Left kidney (tissue), 8 donors: Measurements from ENCODE around the gene PDCD7. TPM values are rescaled to one million over a fixed set of nuclear protein-coding genes. Genes with fewer than 3 reads are reported as not detected.
"Not testable (repeated sequence)": the region's sequence is repeated elsewhere in the genome, so short reads cannot be mapped to it uniquely, and the experiment has no call there.

Source experiments
- DNase-seq: peaks from one replicate; pipeline ENCODE4 v3.0.0-alpha.2; 2013
- long read RNA-seq, 8 donors: transcript quantifications; one replicate each; lab custom pipeline, GENCODE V29; 2026
- polyA plus RNA-seq: library from polyadenylated mRNA; unstranded; fragments of 120-200 nt; gene quantifications from one replicate; pipeline ENCODE4 v1.2.1, GENCODE V29; 2013; ENCODE audit not compliant: insufficient read length

PDCD7 gene, protein sequence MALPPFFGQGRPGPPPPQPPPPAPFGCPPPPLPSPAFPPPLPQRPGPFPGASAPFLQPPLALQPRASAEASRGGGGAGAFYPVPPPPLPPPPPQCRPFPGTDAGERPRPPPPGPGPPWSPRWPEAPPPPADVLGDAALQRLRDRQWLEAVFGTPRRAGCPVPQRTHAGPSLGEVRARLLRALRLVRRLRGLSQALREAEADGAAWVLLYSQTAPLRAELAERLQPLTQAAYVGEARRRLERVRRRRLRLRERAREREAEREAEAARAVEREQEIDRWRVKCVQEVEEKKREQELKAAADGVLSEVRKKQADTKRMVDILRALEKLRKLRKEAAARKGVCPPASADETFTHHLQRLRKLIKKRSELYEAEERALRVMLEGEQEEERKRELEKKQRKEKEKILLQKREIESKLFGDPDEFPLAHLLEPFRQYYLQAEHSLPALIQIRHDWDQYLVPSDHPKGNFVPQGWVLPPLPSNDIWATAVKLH
- 36.1 TPM for polyA plus RNA-seq
- long read RNA-seq, donor 1, transcript PDCD7-201 (5 exons, 2,851 nt) = major isoform, 10 of 20 reads
- long read RNA-seq, donor 1, partial matches to known transcripts = 10 of 20 reads
- long read RNA-seq, donor 1, other reads (novel, unspliced or antisense) = 0 of 20 reads
- long read RNA-seq, donor 2, transcript PDCD7-201 (5 exons, 2,851 nt) = major isoform, 5 of 18 reads
- long read RNA-seq, donor 2, partial matches to known transcripts = 13 of 18 reads
- long read RNA-seq, donor 2, other reads (novel, unspliced or antisense) = 0 of 18 reads
- long read RNA-seq, donor 3, partial matches to known transcripts = 7 of 11 reads
- long read RNA-seq, donor 3, other reads (novel, unspliced or antisense) = 0 of 11 reads
- long read RNA-seq, donor 4 = 0 reads
- long read RNA-seq, donor 5, transcript PDCD7-201 (5 exons, 2,851 nt) = major isoform, 18 of 27 reads
- long read RNA-seq, donor 5, partial matches to known transcripts = 8 of 27 reads
- long read RNA-seq, donor 5, other reads (novel, unspliced or antisense) = 0 of 27 reads
- long read RNA-seq, donor 6, transcript PDCD7-201 (5 exons, 2,851 nt) = major isoform, 5 of 24 reads
- long read RNA-seq, donor 6, partial matches to known transcripts = 19 of 24 reads
- long read RNA-seq, donor 6, other reads (novel, unspliced or antisense) = 0 of 24 reads
- long read RNA-seq, donor 7, transcript PDCD7-201 (5 exons, 2,851 nt) = major isoform, 12 of 30 reads
- long read RNA-seq, donor 7, partial matches to known transcripts = 17 of 30 reads
- long read RNA-seq, donor 7, other reads (novel, unspliced or antisense) = 0 of 30 reads
- long read RNA-seq, donor 8, partial matches to known transcripts = 6 of 6 reads
- long read RNA-seq, donor 8, other reads (novel, unspliced or antisense) = 0 of 6 reads

DNA sequence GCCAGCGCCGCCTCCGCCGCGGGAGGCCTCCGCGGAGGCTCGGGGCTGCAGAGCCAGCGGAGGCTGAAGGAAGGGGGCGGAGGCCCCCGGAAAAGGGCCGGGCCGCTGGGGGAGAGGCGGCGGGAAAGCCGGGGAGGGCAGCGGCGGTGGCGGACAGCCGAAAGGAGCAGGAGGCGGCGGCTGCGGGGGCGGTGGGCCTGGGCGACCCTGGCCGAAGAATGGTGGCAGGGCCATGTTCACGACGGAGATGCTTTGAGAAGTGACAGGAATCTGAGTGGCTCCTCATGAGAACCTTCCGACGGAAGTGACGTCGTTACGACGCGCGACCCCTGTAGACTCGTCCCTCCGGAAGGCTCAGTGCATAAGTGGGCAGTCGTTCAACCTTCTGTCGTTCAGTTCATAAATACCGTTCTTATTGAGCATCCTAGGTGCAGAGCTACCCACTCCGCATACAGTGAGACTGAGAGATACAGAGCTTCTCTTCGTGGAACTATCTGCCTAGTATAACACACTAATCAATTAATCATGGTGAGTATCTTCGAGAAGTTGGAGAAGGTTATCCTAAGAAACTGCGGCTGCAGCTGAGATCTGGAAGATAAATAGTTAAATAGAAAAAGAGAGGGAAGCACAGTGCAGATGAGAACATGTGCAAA lies at the start of gene PDCD7:
TSS of gene PDCD7 (minus strand) at position 261 of the 653 bp plus-strand sequence. CDS start at position 234, 27 bp downstream.
- peak; percentile 95 for DNase-seq

DNA sequence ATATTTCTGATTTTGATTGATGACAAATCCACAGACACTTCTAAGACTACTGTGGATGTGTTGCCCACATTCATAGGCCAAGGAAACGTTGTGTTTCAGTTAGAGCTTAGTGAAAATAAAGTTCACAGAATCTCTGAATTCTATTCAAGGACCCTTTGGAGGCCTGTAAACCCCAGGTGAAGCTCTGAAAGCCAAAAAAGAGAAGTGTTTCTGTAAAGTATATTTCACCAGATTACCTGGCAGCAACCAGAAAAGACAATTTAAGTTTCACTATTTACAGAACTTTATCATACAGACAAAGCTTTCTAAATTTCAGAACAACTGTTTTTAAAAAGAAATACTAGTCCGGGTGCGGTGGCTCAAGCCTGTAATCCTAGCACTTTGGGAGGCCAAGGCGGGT lies 48.9 kb upstream of the PDCD7 start:
- no peak for DNase-seq

GRCh38 chr15:65181582-65182353 lies 48.2 kb upstream of the PDCD7 start:
- DNase-seq = not testable (repeated sequence)

- no peak for DNase-seq
Observed at GRCh38 chr15:65180167-65180566, 46.6 kb upstream of the PDCD7 start.

GRCh38 chr15:65177901-65178300 lies 44.3 kb upstream of the PDCD7 start:
- no peak for DNase-seq

GRCh38 chr15:65176056-65176455 lies 42.4 kb upstream of the PDCD7 start:
- no peak for DNase-seq

DNA sequence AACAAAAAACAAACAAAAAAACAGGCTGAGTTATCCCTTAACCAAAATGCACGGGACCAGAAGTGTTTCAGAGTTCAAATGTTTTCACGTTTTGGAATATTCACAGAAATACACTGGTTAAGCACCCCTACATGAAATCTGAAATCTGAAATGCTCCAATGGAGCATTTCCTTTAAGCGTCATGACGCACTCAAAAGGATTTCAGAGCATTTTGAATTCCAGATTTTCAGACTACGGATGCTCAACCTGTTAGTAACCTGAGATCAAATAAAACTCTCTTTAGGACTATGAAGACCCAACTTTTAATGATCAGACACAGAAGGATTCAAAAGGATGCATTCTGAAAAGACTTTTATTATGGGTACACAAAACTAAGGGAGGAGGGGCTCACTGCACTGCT lies 41.9 kb upstream of the PDCD7 start:
- no peak for DNase-seq

GRCh38 chr15:65174509-65174908 lies 40.9 kb upstream of the PDCD7 start:
- DNase-seq = no peak

GRCh38 chr15:65172531-65172930 lies 38.9 kb upstream of the PDCD7 start:
- DNase-seq = no peak

GRCh38 chr15:65171428-65171827 lies 37.8 kb upstream of the PDCD7 start:
- DNase-seq = no peak

DNA sequence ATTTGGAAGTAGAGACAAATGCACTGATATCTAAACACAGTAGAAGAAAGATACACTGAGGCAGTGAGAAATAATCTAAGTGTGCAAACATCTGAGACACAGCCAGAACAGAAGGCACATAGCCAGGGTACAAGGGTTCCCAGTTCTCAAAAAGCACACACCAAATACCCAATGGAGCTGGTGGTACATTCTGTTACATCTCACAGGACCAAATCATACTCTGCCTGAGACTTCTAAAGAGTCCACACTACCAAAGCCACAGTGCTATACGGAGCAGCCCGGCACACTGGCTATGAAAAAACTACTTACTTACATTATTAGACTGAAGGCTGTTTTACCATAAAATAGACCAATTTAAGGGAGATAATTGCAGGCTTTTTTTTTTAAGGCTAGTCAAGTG lies 32.3 kb upstream of the PDCD7 start:
- no peak for DNase-seq

- DNase-seq = no peak
Observed at GRCh38 chr15:65164139-65164538, 30.5 kb upstream of the PDCD7 start.

DNA sequence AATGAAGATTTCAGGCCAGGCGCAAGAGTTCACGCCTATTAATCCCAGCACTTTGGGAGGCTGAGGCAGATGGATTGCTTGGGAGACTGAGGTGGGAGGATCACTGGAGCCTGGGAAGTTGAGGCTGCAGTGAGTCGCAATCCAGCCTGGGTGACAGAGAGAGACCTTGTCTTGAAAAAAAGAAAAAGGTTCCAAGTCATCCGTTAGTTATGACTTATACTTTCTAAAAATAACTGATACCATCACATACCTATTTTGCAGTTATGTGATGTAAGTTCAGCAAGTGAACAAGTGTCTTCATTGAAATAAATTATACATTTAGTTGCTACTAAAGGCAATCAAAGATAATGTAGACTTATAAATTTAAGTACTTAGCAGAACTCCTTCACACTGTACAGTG lies 29.4 kb upstream of the PDCD7 start:
- no peak for DNase-seq

GRCh38 chr15:65156692-65157091 lies 23.1 kb upstream of the PDCD7 start:
- no peak for DNase-seq

DNA sequence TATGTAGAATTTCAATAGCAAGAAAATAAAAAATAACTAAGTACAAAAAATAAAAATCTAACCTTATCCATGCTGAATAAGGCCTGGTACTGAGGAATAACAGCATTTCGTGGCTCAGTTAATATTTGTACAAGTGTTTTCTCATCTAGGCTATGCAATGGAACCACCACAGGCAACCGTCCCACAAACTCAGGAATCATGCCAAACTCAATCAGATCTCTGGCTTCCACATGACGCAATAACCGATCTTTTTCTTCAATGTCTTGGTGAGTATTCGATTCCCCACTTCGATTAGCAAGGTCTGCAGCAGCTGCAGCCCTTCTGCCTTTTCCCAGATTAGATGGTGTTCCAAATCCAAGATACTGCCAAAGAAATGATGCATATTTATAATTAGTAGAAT lies 21.1 kb upstream of the PDCD7 start:
- DNase-seq = no peak

DNA sequence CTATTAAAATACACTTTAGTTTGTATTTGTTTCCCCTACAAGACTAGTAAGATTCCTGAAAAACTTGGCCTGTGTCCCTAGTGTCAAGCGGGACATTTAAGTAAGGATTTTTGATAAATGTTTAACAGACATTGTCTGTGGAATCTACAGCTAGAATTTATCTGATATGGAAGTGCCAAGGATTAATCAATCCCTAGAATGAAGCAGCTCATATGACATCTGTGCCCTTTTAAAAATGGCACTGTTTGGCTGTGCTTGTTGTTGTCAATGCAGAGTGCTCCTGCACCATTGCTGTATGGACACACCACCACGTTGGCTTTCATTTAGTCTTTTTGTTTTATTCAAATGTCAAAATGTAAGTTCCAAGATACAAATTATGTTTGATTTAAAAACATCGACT lies 14.3 kb upstream of the PDCD7 start:
- DNase-seq = no peak

DNA sequence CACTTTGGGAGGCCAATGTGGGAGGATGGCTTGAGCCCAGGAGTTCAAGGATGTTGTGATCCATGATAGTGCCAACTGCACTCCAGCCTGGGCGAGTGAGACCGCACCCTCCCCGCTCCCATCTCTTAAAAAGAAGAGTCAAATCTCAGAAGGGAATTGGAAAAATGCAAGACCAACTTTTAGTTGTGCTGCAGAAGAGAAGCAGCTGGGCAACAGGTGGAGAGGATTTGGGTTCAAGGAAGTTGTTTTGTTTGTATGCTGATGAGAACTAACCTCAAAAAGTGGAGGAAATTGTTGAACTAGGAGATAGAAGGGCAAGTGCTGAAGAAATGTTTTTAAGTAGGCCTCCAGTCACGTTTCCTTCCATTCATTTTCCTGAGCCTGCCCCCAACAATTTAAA lies 12.8 kb upstream of the PDCD7 start:
- DNase-seq = no peak

- DNase-seq = not testable (repeated sequence)
Observed at GRCh38 chr15:65138631-65139030, 5.0 kb upstream of the PDCD7 start.

DNA sequence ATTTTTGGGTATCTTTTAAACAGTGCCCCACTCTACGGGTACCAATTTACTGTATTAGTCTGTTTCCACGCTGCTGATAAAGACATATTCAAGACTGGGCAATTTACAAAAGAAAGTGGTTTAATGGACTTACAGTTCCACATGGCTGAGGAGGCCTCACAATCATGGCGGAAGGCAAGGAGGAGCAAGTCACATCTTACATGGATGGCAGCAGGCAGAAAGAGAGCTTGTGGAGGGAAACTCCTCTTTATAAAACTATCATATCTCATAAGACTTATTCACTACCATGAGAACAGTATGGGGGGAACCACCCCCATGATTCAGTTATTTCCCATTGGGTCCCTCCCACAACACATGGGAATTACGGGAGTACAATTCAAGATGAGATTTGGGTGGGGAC lies 4.3 kb upstream of the PDCD7 start:
- DNase-seq = not testable (repeated sequence)

- not testable (repeated sequence) for DNase-seq
Observed at GRCh38 chr15:65137089-65137488, 3.5 kb upstream of the PDCD7 start.

DNA sequence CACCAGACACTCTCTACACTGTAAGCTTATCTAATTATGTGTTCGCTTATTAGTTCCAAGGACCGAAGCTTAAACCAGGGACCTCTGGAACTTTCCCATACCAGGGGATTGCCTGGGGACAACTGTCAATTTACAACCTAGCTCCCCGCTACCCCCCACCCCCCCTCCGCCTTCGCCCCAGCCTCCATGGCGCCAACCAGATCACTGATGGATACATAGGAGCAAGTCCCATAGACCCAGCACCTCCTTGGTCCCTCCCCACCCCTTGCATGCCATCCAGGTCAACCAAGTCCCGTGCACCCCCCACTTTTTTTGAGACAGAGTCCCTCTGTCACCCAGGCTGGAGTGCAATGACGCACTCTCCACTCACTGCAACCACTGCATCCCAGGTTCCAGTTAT lies 930 bp upstream of the PDCD7 start:
- DNase-seq = no peak
